Stimulated activated CD8-positive, alpha-beta memory T cell treated with anti-CD3 and anti-CD28 coated beads, Interleukin-15, amount 100 ng/mL, for 48 hours (primary cell): ENCODE data around the gene SAP30L.

Source experiments
- DNase-seq, 2 donors: peaks; one replicate each; pipeline ENCODE4 v3.0.0-alpha.2; 2020; ENCODE audit warnings: low read depth in 2 of 2

Gene SAP30L

GRCh38 chr5:154464438-154464837 is 18.6 kb downstream of the SAP30L start:
- DNase-seq = no peak

GRCh38 chr5:154465169-154465568 is 19.4 kb downstream of the SAP30L start:
- DNase-seq = no peak

GRCh38 chr5:154466147-154466546 is 20.4 kb downstream of the SAP30L start:
- DNase-seq = no peak

GRCh38 chr5:154466671-154467070 is 20.9 kb downstream of the SAP30L start:
- DNase-seq = no peak

GRCh38 chr5:154467655-154468354 is 22.0 kb downstream of the SAP30L start:
- DNase-seq = peak; percentile 41 to 65

GRCh38 chr5:154470137-154470536 is 24.3 kb downstream of the SAP30L start:
- DNase-seq = no peak

- DNase-seq = no peak
Measured at GRCh38 chr5:154470947-154471870, 25.4 kb downstream of the SAP30L start.

GRCh38 chr5:154472871-154473580 is 27.2 kb downstream of the SAP30L start:
- no peak for DNase-seq

GRCh38 chr5:154473581-154474283 is 27.9 kb downstream of the SAP30L start:
- DNase-seq = no peak

- no peak for DNase-seq
Measured at GRCh38 chr5:154474396-154475334, 28.9 kb downstream of the SAP30L start.

- DNase-seq = no peak
Measured at GRCh38 chr5:154475591-154476353, 30.0 kb downstream of the SAP30L start.

GRCh38 chr5:154476354-154477205 is 30.8 kb downstream of the SAP30L start:
- DNase-seq = no peak

GRCh38 chr5:154477382-154478223 is 31.8 kb downstream of the SAP30L start:
- no peak for DNase-seq

- no peak for DNase-seq
Measured at GRCh38 chr5:154478224-154478565, 32.4 kb downstream of the SAP30L start, which contains the start of gene HAND1. TSS of gene HAND1 (minus strand) at chr5:154478227. CDS start at chr5:154478008, 219 bp downstream.

- no peak for DNase-seq
Measured at GRCh38 chr5:154478752-154479159, 33.0 kb downstream of the SAP30L start.

- no peak for DNase-seq
Measured at GRCh38 chr5:154479160-154479943, 33.6 kb downstream of the SAP30L start.
